IPS-NIHi11 (cell line): Measurements from ENCODE around the gene MAPK14.
"Not testable (repeated sequence)": the region's sequence is repeated elsewhere in the genome, so short reads cannot be mapped to it uniquely, and the experiment has no call there.

Source experiments
- DNase-seq: peaks from one replicate; pipeline ENCODE4 v3.0.0; 2012; ENCODE audit warnings: mixed read lengths, low spot score

The MAPK14 gene

GRCh38 chr6:36027501-36028087, at the start of gene MAPK14:
Gene MAPK14, plus strand, starts transcription at chr6:36027808. Its CDS starts 350 bp downstream, at chr6:36028158.
- peak; percentile 94 for DNase-seq

DNA sequence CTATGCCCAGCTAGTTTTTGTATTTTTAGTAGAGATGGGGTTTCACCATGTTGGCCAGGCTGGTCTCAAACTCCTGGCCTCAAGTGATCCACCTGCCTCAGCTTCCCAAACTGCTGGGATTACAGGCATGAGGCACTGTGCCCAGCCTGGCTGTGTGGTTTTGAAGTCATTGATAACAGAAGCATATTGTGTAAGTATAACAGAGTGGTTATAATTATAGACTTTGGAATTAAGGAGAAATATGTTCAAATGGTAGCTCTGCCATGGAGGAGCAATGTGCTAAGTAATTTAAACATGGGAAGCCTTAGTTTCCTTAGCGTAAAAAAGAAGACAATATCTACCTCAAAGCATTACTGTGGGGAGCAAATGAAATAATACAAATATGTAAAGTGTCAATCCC, 47.5 kb upstream of the MAPK14 start:
- not testable (repeated sequence) for DNase-seq

GRCh38 chr6:35980991-35981645, 46.5 kb upstream of the MAPK14 start:
- DNase-seq, result no peak

- DNase-seq, result no peak
These were observed 42.9 kb upstream of the MAPK14 start for GRCh38 chr6:35984701-35985100.

GRCh38 chr6:35988047-35988446, 39.6 kb upstream of the MAPK14 start:
- not testable (repeated sequence) for DNase-seq

DNA sequence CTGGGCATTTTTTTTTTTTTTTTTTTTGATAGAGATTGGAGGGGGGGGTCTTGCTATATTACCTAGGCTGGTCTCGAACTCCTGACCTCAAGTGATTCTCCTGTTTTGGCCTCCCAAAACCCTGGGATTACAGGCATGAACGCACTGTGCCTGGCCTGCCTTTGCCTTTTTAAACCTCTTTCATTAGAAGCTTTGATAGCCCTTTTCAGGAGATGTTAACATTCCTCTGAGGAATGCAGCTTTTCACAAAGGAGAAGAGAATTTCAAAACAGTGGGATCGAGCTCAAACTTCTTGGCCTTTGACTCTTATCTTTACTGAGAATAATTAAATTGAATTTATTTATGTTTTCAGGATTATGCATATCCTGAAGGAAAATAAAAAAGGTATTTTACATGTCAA, 34.5 kb upstream of the MAPK14 start:
- DNase-seq, result no peak

DNA sequence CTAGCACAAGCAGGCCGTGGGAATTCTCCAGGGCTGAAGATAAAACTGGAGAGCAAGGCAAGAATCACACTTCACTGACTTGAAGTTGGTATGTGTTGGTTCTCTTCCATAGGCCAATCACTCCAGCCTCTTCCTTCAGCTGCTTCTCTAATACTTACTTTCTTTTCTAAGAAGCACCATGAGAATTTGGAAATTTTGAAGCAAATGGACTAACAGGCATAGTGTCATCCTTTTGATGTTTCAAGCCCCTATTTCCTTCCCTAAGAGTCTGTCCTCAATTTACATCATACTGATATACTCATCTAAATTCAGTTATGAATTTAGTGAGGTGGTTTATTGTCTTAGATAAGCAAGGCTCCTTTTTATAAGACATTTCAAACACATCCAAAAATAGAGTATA, 27.2 kb upstream of the MAPK14 start:
- no peak for DNase-seq

DNA sequence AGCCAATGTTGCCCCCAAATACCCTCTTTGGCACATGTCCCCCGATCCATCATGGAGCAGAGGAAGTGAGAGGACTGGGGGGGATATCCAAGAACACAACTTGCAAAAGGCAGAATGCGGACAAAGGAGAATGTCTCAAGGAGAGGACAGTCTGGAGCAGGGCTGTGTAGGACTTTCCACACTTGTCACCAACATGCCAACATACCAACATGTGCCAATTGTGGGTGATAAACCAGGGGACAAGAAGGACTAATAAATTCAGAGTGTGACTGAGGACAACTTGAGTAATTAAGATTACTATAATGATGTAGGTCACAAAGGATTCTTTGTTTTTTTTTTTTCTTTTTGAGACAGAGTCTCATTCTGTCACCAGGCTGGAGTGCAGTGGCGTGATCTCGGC, 11.9 kb upstream of the MAPK14 start:
- DNase-seq, result no peak

GRCh38 chr6:36018339-36018738, 9.3 kb upstream of the MAPK14 start:
- DNase-seq, result no peak

- DNase-seq, result no peak
These were observed 8.4 kb upstream of the MAPK14 start for GRCh38 chr6:36019167-36019566.

DNA sequence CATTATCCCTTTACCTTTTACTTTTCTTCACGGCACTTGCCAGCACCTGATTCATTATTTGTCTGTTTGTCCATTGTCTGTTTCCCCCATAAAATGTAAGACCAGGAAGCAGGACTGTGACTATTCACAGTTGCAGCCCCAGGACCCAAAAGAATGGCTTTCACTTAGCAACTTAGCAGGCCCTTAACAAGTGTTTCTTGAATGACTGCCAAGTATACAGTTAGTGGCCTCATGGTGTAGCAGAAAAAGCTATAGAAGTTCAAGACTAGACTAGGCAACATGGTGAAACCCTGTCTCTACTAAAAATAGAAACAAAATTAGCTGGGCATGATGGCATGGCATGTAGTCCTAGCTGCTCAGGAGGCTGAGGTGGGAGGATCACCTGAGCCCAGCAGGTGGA, 7.5 kb upstream of the MAPK14 start:
- no peak for DNase-seq

DNA sequence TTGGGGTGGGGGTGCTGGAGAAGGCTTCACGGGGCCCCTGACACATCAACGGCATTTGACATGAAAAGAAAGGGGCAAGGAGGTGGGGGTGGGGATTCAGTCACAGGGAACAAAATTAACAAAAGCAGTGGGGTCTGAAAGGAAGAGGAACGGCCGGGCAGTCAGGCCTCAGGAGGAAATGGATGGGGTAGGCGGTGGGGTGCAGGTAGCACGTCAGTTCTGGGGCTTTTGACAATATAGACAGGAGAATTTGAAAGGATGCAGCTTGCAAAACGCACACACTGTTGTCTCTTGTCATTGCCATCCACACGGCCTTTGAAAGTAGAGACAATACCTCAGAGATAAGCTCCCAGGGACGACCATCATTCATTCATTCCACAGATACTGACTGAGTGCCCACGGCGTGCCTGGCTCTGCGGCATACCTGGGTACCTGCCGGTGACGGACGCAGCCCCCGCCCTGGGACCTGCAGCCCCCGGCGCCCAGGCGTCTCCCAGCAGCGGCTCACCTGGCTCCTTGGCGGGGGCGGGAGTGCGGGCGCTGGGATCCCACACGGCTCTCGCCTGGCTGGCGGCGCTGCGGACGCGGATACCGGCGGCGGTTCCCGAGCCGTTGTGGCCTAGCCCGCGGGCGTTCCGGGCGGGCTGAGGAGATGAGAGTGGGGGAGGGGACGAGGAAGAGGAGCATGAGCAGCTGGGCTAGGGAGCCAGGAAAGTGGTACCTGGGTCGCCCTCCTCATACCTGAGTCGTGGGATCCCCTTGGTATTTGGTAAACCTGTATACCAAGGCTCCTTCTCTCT, 3.4 kb upstream of the MAPK14 start, which contains the start of gene SLC26A8:
SLC26A8 (minus strand) TSS at position 646 of the 800 bp plus-strand sequence. CDS start 4,934 bp downstream, outside the sequence.
- DNase-seq, result peak; percentile 59

DNA sequence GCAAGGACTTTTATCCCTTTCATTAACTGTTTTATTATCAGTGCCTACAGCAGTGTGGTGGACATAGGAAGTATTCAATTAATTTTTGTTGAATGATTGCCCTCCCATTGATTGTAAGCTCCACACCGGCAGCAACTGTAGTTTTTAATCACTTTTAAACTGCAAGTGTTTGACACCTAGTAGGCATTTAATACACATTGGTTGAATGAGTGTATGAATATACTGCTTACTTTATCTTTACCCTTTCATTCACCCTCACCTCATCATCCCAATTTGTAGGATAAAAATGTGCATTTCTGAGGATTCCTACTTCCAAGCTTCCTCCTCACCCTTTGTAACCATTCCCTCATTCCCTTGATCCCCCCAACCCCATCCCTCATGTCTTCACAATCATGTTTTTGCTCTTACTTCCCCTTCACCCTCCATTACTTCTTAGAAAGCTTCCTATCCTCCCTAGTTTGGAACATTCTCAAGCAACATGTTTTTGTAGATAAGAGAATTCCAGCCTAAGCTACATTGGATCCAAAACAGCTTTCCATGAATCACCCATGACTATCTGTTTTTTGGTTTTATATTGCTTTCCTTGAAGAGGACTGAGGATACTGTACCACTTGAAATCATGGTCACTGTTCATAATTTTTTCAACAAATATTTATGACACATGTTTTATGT, 2.2 kb upstream of the MAPK14 start:
- DNase-seq, result no peak

- DNase-seq, result no peak
These were observed 1.7 kb upstream of the MAPK14 start for GRCh38 chr6:36025932-36026327.

- DNase-seq, result peak; percentile 13
These were observed 674 bp downstream of the MAPK14 start for GRCh38 chr6:36028088-36028876.

DNA sequence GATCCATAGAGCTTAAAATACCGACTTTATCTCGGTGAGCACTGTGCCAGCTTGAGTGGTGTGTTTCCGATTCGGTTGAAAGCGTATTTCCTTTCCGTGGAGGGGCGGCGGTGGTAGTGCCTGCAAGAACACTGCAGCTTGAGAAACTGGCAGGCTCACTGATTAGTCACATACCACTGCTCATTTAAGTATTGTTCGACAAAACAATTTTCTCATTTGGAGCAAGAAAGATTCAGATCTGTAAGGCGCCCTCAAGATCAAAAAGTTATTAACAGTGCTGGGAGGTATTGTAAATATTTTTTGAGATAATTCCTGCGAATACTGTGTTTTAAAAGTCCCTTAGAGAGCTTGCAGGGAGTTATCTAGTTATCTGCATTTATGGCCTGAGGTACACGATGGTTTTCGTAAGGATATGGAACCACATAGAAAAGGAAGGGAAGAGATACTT, 1.3 kb downstream of the MAPK14 start:
- DNase-seq, result peak; percentile 35

GRCh38 chr6:36029464-36029863, 1.9 kb downstream of the MAPK14 start:
- DNase-seq, result no peak

- no peak for DNase-seq
These were observed 4.7 kb downstream of the MAPK14 start for GRCh38 chr6:36032261-36032660.

GRCh38 chr6:36033144-36033543, 5.5 kb downstream of the MAPK14 start:
- DNase-seq, result not testable (repeated sequence)

DNA sequence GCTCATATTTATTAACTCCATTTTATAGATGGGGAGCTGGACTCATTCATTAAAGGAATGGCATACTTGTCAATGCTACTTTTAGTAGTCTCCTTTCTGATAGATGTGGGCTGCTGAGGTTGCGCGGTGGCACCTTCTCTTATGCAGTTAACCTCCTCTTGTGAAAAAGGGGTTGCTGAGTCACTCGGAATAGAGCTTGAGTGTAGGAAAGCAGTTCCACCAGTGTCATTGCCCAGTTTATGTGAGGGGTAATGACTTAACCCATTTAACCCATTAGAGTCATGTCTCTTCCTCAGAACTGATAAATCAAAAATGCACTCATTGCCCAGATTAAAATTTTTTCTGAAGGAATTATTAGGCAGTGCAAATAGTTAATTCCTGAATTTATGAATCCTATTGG, 6.3 kb downstream of the MAPK14 start:
- DNase-seq, result no peak

- no peak for DNase-seq
These were observed 6.8 kb downstream of the MAPK14 start for GRCh38 chr6:36034441-36034840.

- DNase-seq, result no peak
These were observed 7.6 kb downstream of the MAPK14 start for GRCh38 chr6:36035225-36035624.
